Liver (tissue), 9 donors: ENCODE results near the gene DOCK2. TPM values are rescaled to one million over a fixed set of nuclear protein-coding genes. Genes with fewer than 3 reads are reported as not detected.

ENCODE experiments used
- DNase-seq: peaks from one replicate; pipeline ENCODE4 v3.0.0-alpha.2; 2017; ENCODE audit warnings: low spot score
- H3K27ac ChIP-seq, 2 donors: one replicate each; pipeline ENCODE4 v1.7.0; 2013; ENCODE audit warnings: inconsistent platforms in 2 of 2, low read length in 2 of 2, control low read depth in 1 of 2, low read depth in 1 of 2, mild to moderate bottlenecking in 1 of 2
- H3K27me3 ChIP-seq, 4 donors: one replicate each; pipeline versions ENCODE4 v1.6.1 to v1.7.0; 2013; ENCODE audit warnings: low read length in 3 of 4, inconsistent platforms in 1 of 4, mild to moderate bottlenecking in 1 of 4, moderate library complexity in 1 of 4; ENCODE audit not compliant: control insufficient read depth in 4 of 4, insufficient read depth in 4 of 4
- H3K36me3 ChIP-seq, 4 donors: one replicate each; pipeline versions ENCODE4 v1.6.1 to v1.7.0; 2013; ENCODE audit warnings: low read length in 3 of 4, mild to moderate bottlenecking in 3 of 4, low read depth in 1 of 4, moderate library complexity in 1 of 4; ENCODE audit not compliant: control insufficient read depth in 4 of 4, insufficient read depth in 3 of 4
- H3K4me1 ChIP-seq, 4 donors: one replicate each; pipeline versions ENCODE4 v1.6.1 to v1.7.0; 2013; ENCODE audit warnings: low read length in 3 of 4, mild to moderate bottlenecking in 3 of 4, moderate library complexity in 1 of 4; ENCODE audit not compliant: control insufficient read depth in 4 of 4, insufficient read depth in 4 of 4
- H3K4me3 ChIP-seq, 3 donors: one replicate each; pipeline versions ENCODE4 v1.6.1 to v1.7.0; 2013; ENCODE audit warnings: low read length in 3 of 3, control low read depth in 1 of 3, low read depth in 1 of 3, mild to moderate bottlenecking in 1 of 3
- H3K9ac ChIP-seq, 2 donors: one replicate each; pipeline ENCODE4 v1.7.0; 2013; ENCODE audit warnings: low read length in 2 of 2, mild to moderate bottlenecking in 2 of 2, moderate library complexity in 2 of 2, control low read depth in 1 of 2, low read depth in 1 of 2
- H3K9me3 ChIP-seq, 4 donors: one replicate each; pipeline versions ENCODE4 v1.6.1 to v1.7.0; 2013; ENCODE audit warnings: low read length in 3 of 4; ENCODE audit not compliant: control insufficient read depth in 4 of 4
- ATF3 ChIP-seq: IDR thresholded peaks from 2 replicates; pipeline ENCODE4 v1.6.1; 2016; ENCODE audit warnings: antibody characterized with exemption
- CTCF ChIP-seq: fragments of 150-350 bp; IDR thresholded peaks from 2 replicates; pipeline ENCODE4 v1.5.1; 2017; ENCODE audit warnings: improper control_type of control experiment, low read depth, low read length; ENCODE audit not compliant: missing input control
- FOXA1 ChIP-seq: IDR thresholded peaks from 2 replicates; pipeline ENCODE4 v1.6.1; 2016; ENCODE audit warnings: antibody characterized with exemption
- FOXA2 ChIP-seq: IDR thresholded peaks from 2 replicates; pipeline ENCODE4 v1.6.1; 2016; ENCODE audit warnings: antibody characterized with exemption
- GABPA ChIP-seq, 2 donors: IDR thresholded peaks in 1 of 2; conservative IDR thresholded peaks in 1 of 2; 2 replicates each; pipeline ENCODE4 v1.6.1; 2016; ENCODE audit warnings: antibody characterized with exemption in 2 of 2, mild to moderate bottlenecking in 1 of 2, moderate library complexity in 1 of 2
- HNF4G ChIP-seq: IDR thresholded peaks from 2 replicates; pipeline ENCODE4 v1.6.1; 2016; ENCODE audit warnings: antibody characterized with exemption
- RXRA ChIP-seq, 2 donors: IDR thresholded peaks; 2 replicates each; pipeline ENCODE4 v1.6.1; 2017 to 2018; ENCODE audit warnings: antibody characterized with exemption in 2 of 2, mild to moderate bottlenecking in 1 of 2
- SP1 ChIP-seq: IDR thresholded peaks from 2 replicates; pipeline ENCODE4 v1.6.1; 2018; ENCODE audit warnings: antibody characterized with exemption, mild to moderate bottlenecking
- TAF1 ChIP-seq: conservative IDR thresholded peaks from 2 replicates; pipeline ENCODE4 v1.6.1; 2016; ENCODE audit warnings: antibody characterized with exemption, mild to moderate bottlenecking
- ZBTB33 ChIP-seq: IDR thresholded peaks from 2 replicates; pipeline ENCODE4 v1.6.1; 2016; ENCODE audit warnings: antibody characterized with exemption
- WGBS: extraction: QIAGEN DNeasy Blood & Tissue Kit; methylation state at CpG from one replicate; pipeline ENCODE4 v1.1.7; 2013; 5-methylcytosine and 5-hydroxymethylcytosine counted together
- polyA plus RNA-seq, 2 donors: library from polyadenylated mRNA; stranded (reverse) in 1 of 2; unstranded in 1 of 2; fragments of 200-250 nt in 1 of 2; fragments of >200 nt in 1 of 2; fragmentation: Nextera tagmentation in 1 of 2; extraction: Ambion mirVana in 1 of 2; gene quantifications; one replicate each; pipeline versions ENCODE4 v1.2.1 to v1.2.3, GENCODE V29; 2013 to 2015
- total RNA-seq, 2 donors: library from RNA; depleted of rRNA; stranded (reverse); fragments of >200 nt; gene quantifications; one replicate each; pipeline ENCODE4 v1.2.3, GENCODE V29; 2014
- TF ChIP-seq, protein P1 (sequence below): IDR thresholded peaks from 2 replicates; pipeline ENCODE4 v1.6.1; 2016; ENCODE audit warnings: antibody characterized with exemption
- donor health status: healthy.
- donor health status: healthy.
- donor health status: healthy.
- donor health status: healthy.
- donor health status: healthy.

The DOCK2 gene
- total and polyA plus RNA-seq, 4 donors: 2.3 to 26.6 (median 8.2) TPM

DNA sequence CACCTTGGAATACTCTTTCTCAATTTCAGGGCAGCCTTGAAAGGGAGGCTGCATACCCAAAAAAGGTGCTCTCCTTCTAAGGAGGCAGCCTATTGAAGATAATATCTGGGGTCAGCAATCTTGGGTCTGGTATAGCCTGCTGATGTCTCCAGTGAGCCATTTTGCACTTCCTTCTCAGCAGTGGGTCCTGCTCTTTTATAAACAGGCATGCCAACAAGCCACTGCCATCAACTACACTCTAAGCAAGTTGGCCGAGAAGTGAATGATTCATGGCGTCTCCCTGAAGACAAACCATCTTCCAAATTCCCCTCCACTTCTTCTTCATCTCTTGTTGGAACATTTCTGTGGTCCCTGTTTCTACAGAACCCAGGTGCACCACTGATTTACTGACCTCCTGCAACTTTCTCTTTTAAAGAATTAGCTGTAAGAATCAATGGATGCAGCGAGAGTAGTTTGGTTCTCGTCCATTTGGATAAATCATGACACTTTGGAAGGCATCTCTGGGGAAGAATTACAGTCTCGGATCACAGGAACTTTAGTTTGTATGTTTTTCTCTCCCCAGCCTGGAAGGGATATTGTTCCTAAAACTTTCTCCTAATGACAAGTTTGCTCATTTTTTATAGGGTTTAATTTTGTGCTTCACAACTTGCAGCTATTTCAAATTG is 234.9 kb downstream of the DOCK2 start:
- H3K9ac ChIP-seq: no peak overlapping the region
- H3K4me1 ChIP-seq: no peaks in the 10 kb centered on the region
- TF ChIP-seq FOXA2: no peak
- TF ChIP-seq SP1: no peak
- H3K27me3 ChIP-seq: no peaks in the 10 kb centered on the region
- no peaks in the 10 kb centered on the region for H3K9me3 ChIP-seq
- no peak for DNase-seq
- no peaks in the 10 kb centered on the region for H3K36me3 ChIP-seq
- no peak overlapping the region for H3K4me3 ChIP-seq
- WGBS: 88% methylated on average over 5 of the region's 5 CpGs
- no peak overlapping the region for H3K27ac ChIP-seq

DNA sequence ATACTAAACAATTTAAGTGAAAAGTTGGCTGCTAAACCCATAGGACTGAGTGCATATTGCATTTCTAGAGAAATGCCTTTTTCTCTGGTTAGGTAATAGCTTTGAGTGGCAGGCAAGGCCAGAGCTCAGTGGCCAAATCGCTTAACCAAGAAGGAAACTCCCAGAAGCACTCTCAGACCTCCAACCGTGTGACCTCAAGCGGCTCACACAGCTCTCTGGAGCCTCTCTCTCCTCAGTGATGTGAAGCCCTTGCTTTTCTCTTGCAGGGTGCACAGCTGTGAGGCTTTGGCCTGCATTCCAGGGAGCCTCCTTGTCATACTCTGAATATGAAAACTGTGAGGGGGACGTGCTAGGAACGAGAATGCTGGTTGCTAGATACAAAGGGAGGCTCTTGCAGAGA is 236.6 kb downstream of the DOCK2 start:
- Histone ChIP-seq H3K27me3 (no peaks in the 10 kb centered on the region), H3K9ac (no peak overlapping the region)
- 74% methylated on average over 5 of the region's 5 CpGs for WGBS

GRCh38 chr5:169874621-169875020 is 237.5 kb downstream of the DOCK2 start:
- Histone ChIP-seq H3K36me3 (no peaks in the 10 kb centered on the region), H3K9me3 (no peaks in the 10 kb centered on the region), H3K9ac (no peak overlapping the region), H3K27me3 (peaks cover 0 to 4% (median 0%) of the 10 kb centered on the region in 4 donors), H3K27ac (no peak overlapping the region), H3K4me1 (no peaks in the 10 kb centered on the region), H3K4me3 (no peak overlapping the region)
- WGBS: 70% methylated on average over 4 of the region's 4 CpGs
- no peak for DNase-seq
- TF ChIP-seq RXRA (IDR thresholded peaks at IDR 0.05): no peak
- TF ChIP-seq HNF4G: no peak
- no peak for TF ChIP-seq FOXA2
- no peak for TF ChIP-seq ZBTB33
- TF ChIP-seq FOXA1: no peak
- TF ChIP-seq, protein P1, sequence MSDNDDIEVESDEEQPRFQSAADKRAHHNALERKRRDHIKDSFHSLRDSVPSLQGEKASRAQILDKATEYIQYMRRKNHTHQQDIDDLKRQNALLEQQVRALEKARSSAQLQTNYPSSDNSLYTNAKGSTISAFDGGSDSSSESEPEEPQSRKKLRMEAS: no peak
- no peak for TF ChIP-seq ATF3
- TF ChIP-seq TAF1: no peak
- no peak for TF ChIP-seq GABPA (IDR thresholded peaks at IDR 0.05 in 1 of 2, conservative IDR thresholded peaks at IDR 0.05 in 1 of 2)
- no peak for TF ChIP-seq CTCF

More for the DNA sequence above, 236.6 kb downstream of the DOCK2 start:
- Histone ChIP-seq H3K4me1 (no peaks in the 10 kb centered on the region), H3K27ac (no peak overlapping the region), H3K4me3 (no peak overlapping the region), H3K9me3 (no peaks in the 10 kb centered on the region), H3K36me3 (no peaks in the 10 kb centered on the region)
- no peak for TF ChIP-seq GABPA (IDR thresholded peaks at IDR 0.05 in 1 of 2, conservative IDR thresholded peaks at IDR 0.05 in 1 of 2)
- no peak for DNase-seq
